GM19438 (cell line): ENCODE measurements around the gene ITPKB.

Experiments used
- ATAC-seq: cut with Tn5 transposase; IDR thresholded peaks from one replicate; pipeline ENCODE4 v1.9.1; 2021; ENCODE audit warnings: low read depth; ENCODE audit not compliant: unreplicated experiment

ITPKB gene

GRCh38 chr1:226655251-226656163, 83.6 kb downstream of the ITPKB start:
- no peak for ATAC-seq

DNA sequence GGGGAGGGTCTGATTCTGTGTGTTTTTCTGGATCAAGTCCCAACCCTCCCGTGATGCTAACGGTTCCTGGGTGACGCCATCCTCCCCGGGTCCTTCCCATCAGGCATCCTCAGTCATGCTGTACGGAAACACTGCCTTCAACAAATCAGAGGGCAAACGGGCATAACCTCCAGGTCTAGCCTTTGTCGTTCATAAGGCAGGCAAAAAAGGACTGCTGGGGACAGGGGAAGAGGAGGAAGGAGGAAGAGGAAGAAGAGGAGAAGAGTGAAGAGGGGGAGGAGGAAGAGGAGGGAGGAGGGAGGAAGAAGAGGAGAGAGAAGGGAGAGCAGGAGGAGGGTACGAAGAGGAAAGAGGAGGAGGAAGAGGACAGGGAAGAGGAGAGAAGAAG, 84.4 kb downstream of the ITPKB start:
- ATAC-seq, result no peak

GRCh38 chr1:226654046-226654667, 84.9 kb downstream of the ITPKB start:
- ATAC-seq, result no peak

DNA sequence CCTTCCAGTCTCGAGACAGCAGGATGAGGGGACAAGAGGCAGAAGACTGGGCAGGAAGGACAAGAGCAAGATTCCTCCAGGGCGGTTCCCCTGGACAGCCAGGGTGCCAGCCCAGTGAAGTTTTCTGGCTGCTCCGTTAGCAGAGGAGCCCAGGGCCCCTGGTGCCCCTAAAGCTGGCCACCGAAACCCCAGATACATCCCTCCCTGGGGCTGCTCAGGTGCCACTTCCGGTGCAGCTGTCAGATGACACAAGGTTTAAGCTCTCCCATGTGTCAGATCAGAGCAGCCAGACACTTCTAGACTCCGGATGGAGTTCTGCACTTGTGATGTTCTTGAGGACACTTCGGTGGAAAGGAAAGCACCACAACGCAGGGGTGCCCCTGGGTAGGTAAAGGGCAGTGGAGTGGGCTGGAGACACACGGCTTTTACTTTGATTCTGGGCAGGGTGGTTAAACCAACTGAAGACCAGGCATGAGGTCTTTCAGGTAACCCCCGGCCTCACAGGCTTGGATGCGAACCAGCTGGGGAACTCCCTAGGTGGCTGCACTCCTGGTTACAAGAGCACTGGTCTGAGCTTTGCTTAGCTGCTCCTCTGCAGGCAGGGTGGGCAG, 85.7 kb downstream of the ITPKB start:
- peak; percentile 61 for ATAC-seq

GRCh38 chr1:226652613-226653012, 86.5 kb downstream of the ITPKB start:
- no peak for ATAC-seq

- ATAC-seq, result no peak
Measured at GRCh38 chr1:226651732-226652105, 87.4 kb downstream of the ITPKB start.

DNA sequence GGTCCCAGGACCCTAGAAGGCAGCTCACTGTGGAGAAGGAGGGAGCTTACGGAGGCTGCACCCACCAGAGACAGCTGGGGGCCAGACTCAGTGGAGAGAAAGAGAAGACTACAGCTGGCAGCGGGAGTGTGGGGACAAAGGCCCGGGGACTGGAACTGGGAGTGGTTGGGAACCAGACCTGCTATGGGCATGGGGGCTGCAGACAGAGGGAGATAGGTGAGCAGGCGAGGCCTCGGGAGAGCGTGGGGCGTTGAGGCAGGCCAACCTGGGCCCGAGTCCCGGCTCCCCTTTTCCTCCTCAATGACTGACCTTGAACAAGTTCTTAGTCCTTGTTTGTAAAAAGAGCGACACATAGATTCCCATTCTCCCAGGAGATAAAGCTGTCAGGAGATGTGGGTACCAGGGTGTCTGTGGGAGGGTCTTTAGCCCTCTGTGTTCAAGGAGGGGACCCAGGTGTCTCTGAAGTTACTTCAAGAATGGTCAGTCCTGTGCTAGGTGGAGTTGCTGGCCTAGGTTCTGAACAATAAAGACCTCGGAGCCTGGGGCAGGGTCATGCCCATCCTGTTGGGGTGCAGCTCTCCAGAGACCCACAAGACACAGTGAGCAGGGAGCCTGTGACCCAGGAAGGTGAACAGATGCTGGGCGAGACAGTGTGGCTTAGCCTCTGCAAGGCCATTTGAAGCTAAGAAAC, 87.9 kb downstream of the ITPKB start:
- no peak for ATAC-seq

GRCh38 chr1:226650236-226650841, 88.7 kb downstream of the ITPKB start:
- ATAC-seq, result no peak

GRCh38 chr1:226649780-226650179, 89.3 kb downstream of the ITPKB start:
- no peak for ATAC-seq

- ATAC-seq, result no peak
Measured at GRCh38 chr1:226649244-226649643, 89.8 kb downstream of the ITPKB start.

- no peak for ATAC-seq
Measured at GRCh38 chr1:226648421-226648820, 90.7 kb downstream of the ITPKB start.

GRCh38 chr1:226647719-226648118, 91.4 kb downstream of the ITPKB start:
- ATAC-seq, result no peak

GRCh38 chr1:226646870-226647449, 92.1 kb downstream of the ITPKB start:
- no peak for ATAC-seq

DNA sequence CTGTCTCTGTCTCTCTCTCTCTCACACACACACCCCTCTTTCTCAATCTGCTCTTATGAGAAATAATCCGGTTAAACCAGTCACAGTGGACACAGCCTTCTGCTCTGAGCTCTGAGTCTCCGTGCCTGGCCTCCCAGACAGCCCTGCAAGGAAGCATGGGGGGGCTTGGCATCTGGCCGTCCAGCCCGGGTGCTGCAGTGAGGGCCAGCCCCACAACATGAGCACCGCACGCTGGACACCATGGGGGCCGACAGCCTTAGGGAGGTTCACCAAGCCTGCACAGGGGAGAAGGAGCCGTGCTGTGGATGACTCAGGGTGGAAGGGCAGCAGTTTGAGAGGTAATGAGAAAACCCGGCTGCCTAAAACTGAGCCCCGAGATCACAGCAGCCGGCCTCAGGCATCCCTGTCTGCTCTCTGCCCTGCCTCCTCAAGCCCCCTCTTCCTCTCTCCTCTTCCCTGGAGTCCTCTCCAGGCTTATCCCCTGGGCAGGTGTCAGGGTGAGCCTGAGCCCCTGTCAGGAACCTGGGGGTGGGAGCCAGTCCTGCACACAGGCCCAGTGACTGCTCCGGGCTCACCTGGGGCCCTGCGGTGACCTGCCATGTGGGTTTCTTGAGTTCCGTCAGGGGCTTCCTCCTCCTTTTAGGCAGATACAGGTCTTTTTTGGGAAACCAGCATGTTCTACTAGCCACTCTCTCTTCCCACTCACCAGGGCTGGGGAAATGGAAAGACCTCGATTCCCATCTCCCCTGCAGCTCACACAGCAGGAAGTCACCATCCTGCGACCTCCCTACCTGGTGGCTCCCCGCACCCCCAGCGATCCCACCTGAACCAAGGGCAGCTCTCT, 92.8 kb downstream of the ITPKB start:
- ATAC-seq, result no peak

GRCh38 chr1:226645279-226645976, 93.7 kb downstream of the ITPKB start:
- ATAC-seq, result no peak

DNA sequence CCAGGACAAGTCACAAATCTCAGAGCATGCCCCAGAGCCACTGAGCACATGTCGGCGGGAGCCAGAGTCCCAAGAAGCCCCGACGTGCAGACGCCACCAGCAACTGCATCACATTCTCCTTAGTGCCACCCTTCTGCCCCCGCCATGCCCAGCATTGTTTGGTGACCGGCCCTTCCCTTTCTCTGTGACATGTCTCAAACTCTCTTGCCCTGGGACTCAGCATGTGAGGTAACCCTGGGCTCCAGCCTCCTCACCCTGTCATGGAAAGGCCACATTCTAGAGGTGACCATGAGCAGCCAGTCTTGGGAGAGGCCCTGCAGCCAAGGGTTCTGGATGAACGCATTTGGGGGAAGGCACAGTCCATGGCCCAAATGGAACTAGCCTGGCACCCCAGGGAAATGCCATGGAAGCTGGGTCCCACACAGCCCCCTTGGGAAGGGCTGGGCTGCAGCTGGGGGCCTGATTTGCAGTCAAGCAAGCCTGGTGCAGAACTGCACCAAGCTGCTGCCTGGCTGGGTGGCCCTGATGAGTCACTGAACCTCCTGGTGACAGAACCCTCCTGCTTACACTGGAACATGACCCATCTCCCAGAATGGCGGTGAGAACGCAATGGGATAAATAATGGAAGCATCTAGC, 94.4 kb downstream of the ITPKB start:
- no peak for ATAC-seq

GRCh38 chr1:226643611-226644540, 95.2 kb downstream of the ITPKB start:
- ATAC-seq, result no peak
